GM23338 (cell line): ENCODE results near the gene EYA2. TPM values are rescaled to one million over a fixed set of nuclear protein-coding genes. Genes with fewer than 3 reads are reported as not detected.

ENCODE experiments used
- ATAC-seq: fragments of 200-7000 bp; cut with Tn5 transposase; 3 replicates; pipeline ENCODE4 v1.9.1; 2020
- DNase-seq: peaks from one replicate; pipeline ENCODE4 v3.0.0-alpha.2; 2015; ENCODE audit warnings: low spot score
- H2AFZ ChIP-seq: fragments of 200-600 bp; sonication (generic); 2 replicates; pipeline ENCODE4 v1.8.0; 2016; ENCODE audit warnings: antibody characterized with exemption, mild to moderate bottlenecking, moderate library complexity
- H3F3A ChIP-seq: fragments of 200-600 bp; sonication (generic); replicated peaks from 2 replicates; pipeline ENCODE4 v1.8.0; 2017; ENCODE audit warnings: antibody characterized with exemption, mixed run types, low read depth
- H3K27ac ChIP-seq: fragments of 200-600 bp; sonication (generic); 2 replicates; pipeline ENCODE4 v1.6.1; 2016; ENCODE audit warnings: low read depth
- H3K27me3 ChIP-seq: fragments of 200-600 bp; sonication (generic); 2 replicates; pipeline ENCODE4 v1.8.0; 2016; ENCODE audit warnings: mild to moderate bottlenecking, mixed run types, moderate library complexity; ENCODE audit not compliant: insufficient read depth
- H3K36me3 ChIP-seq: fragments of 200-600 bp; sonication (generic); 2 replicates; pipeline ENCODE4 v1.8.0; 2016; ENCODE audit warnings: mild to moderate bottlenecking; ENCODE audit not compliant: insufficient read depth
- H3K4me1 ChIP-seq: fragments of 200-600 bp; sonication (generic); 2 replicates; pipeline ENCODE4 v1.8.0; 2016; ENCODE audit warnings: mild to moderate bottlenecking, moderate library complexity; ENCODE audit not compliant: insufficient read depth
- H3K4me2 ChIP-seq: fragments of 200-600 bp; sonication (generic); 2 replicates; pipeline ENCODE4 v1.7.1; 2017; ENCODE audit warnings: mixed run types
- H3K4me3 ChIP-seq: fragments of 200-600 bp; sonication (generic); 2 replicates; pipeline ENCODE4 v1.6.1; 2016; ENCODE audit warnings: mixed run types
- H3K79me2 ChIP-seq: fragments of 200-600 bp; sonication (generic); replicated peaks from 2 replicates; pipeline ENCODE4 v1.8.0; 2017; ENCODE audit warnings: mild to moderate bottlenecking; ENCODE audit not compliant: insufficient read depth
- H3K9me2 ChIP-seq: fragments of 200-600 bp; sonication (generic); 2 replicates; pipeline ENCODE4 v1.8.0; 2017; ENCODE audit not compliant: insufficient read depth
- H4K20me1 ChIP-seq: fragments of 200-600 bp; sonication (generic); replicated peaks from 2 replicates; pipeline ENCODE4 v1.8.0; 2017; ENCODE audit warnings: mild to moderate bottlenecking; ENCODE audit not compliant: insufficient read depth
- H3K27ac Mint-ChIP-seq: 2 replicates; pipeline ENCODE4 v1.8.0; 2020; ENCODE audit warnings: inconsistent platforms, mild to moderate bottlenecking, moderate library complexity, mixed read lengths
- H3K27me3 Mint-ChIP-seq: 3 replicates; pipeline ENCODE4 v1.8.0; 2022; ENCODE audit warnings: low read depth, mild to moderate bottlenecking, moderate library complexity, mixed read lengths, inconsistent platforms; ENCODE audit not compliant: insufficient read depth, poor library complexity
- H3K36me3 Mint-ChIP-seq: 3 replicates; pipeline ENCODE4 v1.8.0; 2021; ENCODE audit warnings: low read depth, mild to moderate bottlenecking, inconsistent platforms, moderate library complexity, mixed read lengths
- H3K4me1 Mint-ChIP-seq: 3 replicates; pipeline ENCODE4 v1.8.0; 2020; ENCODE audit warnings: mild to moderate bottlenecking, inconsistent platforms, mixed read lengths
- H3K4me3 Mint-ChIP-seq: 3 replicates; pipeline ENCODE4 v1.8.0; 2021; ENCODE audit warnings: moderate library complexity, mild to moderate bottlenecking, inconsistent platforms, mixed read lengths
- H3K9me3 Mint-ChIP-seq: 3 replicates; pipeline ENCODE4 v1.8.0; 2020; ENCODE audit warnings: moderate library complexity, mild to moderate bottlenecking, inconsistent platforms, mixed read lengths
- CREB1 ChIP-seq: fragments of 250-450 bp; sonication (Bioruptor Pico); IDR thresholded peaks from 2 replicates; pipeline ENCODE4 v1.5.0; 2020; ENCODE audit warnings: low read depth, mild to moderate bottlenecking, moderate library complexity
- EZH2 ChIP-seq: fragments of 200-600 bp; sonication (generic); IDR thresholded peaks from one replicate; pipeline ENCODE4 v1.8.0; 2017; ENCODE audit warnings: antibody characterized with exemption, mild to moderate bottlenecking, low read depth; ENCODE audit not compliant: unreplicated experiment
- EZH2phosphoT487 ChIP-seq: fragments of 200-600 bp; sonication (generic); IDR thresholded peaks from one replicate; pipeline ENCODE4 v1.8.1; 2018; ENCODE audit warnings: antibody characterized with exemption; ENCODE audit not compliant: unreplicated experiment
- JUNB ChIP-seq: IDR thresholded peaks from one replicate; pipeline ENCODE4 v1.6.1; 2016; ENCODE audit warnings: antibody characterized with exemption; ENCODE audit not compliant: unreplicated experiment
- NANOG ChIP-seq: IDR thresholded peaks from 2 replicates; pipeline ENCODE4 v1.6.1; 2016; ENCODE audit warnings: antibody characterized with exemption, borderline replicate concordance
- STAT1 ChIP-seq: IDR thresholded peaks from one replicate; pipeline ENCODE4 v1.6.1; 2016; ENCODE audit warnings: antibody characterized with exemption; ENCODE audit not compliant: unreplicated experiment
- ZNF331 ChIP-seq: fragments of 250-450 bp; sonication (Bioruptor Pico); IDR thresholded peaks from 2 replicates; pipeline ENCODE4 v1.5.0; 2020; ENCODE audit warnings: low read depth, mild to moderate bottlenecking, moderate library complexity
- polyA plus RNA-seq: library from polyadenylated mRNA; unstranded; fragments of >200 nt; fragmentation: Nextera tagmentation; extraction: Ambion mirVana; gene quantifications from 2 replicates; pipeline ENCODE4 v1.2.1, GENCODE V29; 2016
- total RNA-seq: library from RNA; depleted of rRNA; stranded (reverse); fragments of >200 nt; shearing (Covaris generic); gene quantifications from 2 replicates; pipeline ENCODE4 v1.2.3, GENCODE V29; 2014
- TF ChIP-seq, protein P1 (sequence below): IDR thresholded peaks from one replicate; pipeline ENCODE4 v1.6.1; 2018; ENCODE audit warnings: antibody characterized with exemption; ENCODE audit not compliant: unreplicated experiment
- TF ChIP-seq, protein P2 (sequence below): fragments of 250-450 bp; sonication (Bioruptor Pico); IDR thresholded peaks from 2 replicates; pipeline ENCODE4 v1.5.0; 2020; ENCODE audit warnings: mild to moderate bottlenecking, moderate library complexity
- TF ChIP-seq, protein P3 (sequence below): IDR thresholded peaks from 2 replicates; pipeline ENCODE4 v1.6.1; 2016; ENCODE audit warnings: antibody characterized with exemption

EYA2 gene
- total and polyA plus RNA-seq, 2 experiments from 2014 or later: 0.50 to 0.56 TPM

DNA sequence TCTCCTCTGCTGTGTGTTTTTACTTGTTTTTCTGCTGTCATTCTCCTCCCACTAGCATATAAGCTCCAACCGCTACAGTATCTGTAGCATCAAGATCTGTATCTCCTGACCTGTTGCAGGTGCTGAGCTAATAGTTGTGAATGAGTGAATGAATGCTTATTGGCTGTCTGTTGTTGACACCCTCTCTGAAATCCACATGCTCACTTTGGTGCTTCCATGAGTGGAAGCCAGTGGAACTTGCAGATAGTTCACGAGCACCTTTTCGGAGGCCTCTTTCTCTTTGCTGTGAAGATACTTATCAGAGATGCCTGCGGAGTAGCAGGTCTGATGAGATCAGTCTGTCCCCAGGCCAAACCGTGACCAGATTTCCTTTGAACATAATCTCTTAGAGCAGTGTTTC is 117.3 kb downstream of the EYA2 start:
- Histone ChIP-seq H2AFZ (no peak overlapping the region), H3K4me1 (no peaks in the 10 kb centered on the region), H3K27me3 (no peaks in the 10 kb centered on the region), H3K4me3 (no peak overlapping the region), H3K9me2 (no peaks in the 10 kb centered on the region), H4K20me1 (no peaks in the 10 kb centered on the region), H3F3A (no peaks in the 10 kb centered on the region), H3K36me3 (no peaks in the 10 kb centered on the region), H3K4me2 (no peak overlapping the region), H3K79me2 (no peaks in the 10 kb centered on the region), H3K27ac (no peak overlapping the region)
- no peak for TF ChIP-seq NANOG
- no peak for TF ChIP-seq JUNB
- no peak for TF ChIP-seq STAT1
- TF ChIP-seq, protein P1, sequence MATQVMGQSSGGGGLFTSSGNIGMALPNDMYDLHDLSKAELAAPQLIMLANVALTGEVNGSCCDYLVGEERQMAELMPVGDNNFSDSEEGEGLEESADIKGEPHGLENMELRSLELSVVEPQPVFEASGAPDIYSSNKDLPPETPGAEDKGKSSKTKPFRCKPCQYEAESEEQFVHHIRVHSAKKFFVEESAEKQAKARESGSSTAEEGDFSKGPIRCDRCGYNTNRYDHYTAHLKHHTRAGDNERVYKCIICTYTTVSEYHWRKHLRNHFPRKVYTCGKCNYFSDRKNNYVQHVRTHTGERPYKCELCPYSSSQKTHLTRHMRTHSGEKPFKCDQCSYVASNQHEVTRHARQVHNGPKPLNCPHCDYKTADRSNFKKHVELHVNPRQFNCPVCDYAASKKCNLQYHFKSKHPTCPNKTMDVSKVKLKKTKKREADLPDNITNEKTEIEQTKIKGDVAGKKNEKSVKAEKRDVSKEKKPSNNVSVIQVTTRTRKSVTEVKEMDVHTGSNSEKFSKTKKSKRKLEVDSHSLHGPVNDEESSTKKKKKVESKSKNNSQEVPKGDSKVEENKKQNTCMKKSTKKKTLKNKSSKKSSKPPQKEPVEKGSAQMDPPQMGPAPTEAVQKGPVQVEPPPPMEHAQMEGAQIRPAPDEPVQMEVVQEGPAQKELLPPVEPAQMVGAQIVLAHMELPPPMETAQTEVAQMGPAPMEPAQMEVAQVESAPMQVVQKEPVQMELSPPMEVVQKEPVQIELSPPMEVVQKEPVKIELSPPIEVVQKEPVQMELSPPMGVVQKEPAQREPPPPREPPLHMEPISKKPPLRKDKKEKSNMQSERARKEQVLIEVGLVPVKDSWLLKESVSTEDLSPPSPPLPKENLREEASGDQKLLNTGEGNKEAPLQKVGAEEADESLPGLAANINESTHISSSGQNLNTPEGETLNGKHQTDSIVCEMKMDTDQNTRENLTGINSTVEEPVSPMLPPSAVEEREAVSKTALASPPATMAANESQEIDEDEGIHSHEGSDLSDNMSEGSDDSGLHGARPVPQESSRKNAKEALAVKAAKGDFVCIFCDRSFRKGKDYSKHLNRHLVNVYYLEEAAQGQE: no peak
- no peak for TF ChIP-seq ZNF331 (CRISPR knock-in tag)
- TF ChIP-seq EZH2: no peak
- TF ChIP-seq CREB1 (CRISPR knock-in tag): no peak
- TF ChIP-seq, protein P2, sequence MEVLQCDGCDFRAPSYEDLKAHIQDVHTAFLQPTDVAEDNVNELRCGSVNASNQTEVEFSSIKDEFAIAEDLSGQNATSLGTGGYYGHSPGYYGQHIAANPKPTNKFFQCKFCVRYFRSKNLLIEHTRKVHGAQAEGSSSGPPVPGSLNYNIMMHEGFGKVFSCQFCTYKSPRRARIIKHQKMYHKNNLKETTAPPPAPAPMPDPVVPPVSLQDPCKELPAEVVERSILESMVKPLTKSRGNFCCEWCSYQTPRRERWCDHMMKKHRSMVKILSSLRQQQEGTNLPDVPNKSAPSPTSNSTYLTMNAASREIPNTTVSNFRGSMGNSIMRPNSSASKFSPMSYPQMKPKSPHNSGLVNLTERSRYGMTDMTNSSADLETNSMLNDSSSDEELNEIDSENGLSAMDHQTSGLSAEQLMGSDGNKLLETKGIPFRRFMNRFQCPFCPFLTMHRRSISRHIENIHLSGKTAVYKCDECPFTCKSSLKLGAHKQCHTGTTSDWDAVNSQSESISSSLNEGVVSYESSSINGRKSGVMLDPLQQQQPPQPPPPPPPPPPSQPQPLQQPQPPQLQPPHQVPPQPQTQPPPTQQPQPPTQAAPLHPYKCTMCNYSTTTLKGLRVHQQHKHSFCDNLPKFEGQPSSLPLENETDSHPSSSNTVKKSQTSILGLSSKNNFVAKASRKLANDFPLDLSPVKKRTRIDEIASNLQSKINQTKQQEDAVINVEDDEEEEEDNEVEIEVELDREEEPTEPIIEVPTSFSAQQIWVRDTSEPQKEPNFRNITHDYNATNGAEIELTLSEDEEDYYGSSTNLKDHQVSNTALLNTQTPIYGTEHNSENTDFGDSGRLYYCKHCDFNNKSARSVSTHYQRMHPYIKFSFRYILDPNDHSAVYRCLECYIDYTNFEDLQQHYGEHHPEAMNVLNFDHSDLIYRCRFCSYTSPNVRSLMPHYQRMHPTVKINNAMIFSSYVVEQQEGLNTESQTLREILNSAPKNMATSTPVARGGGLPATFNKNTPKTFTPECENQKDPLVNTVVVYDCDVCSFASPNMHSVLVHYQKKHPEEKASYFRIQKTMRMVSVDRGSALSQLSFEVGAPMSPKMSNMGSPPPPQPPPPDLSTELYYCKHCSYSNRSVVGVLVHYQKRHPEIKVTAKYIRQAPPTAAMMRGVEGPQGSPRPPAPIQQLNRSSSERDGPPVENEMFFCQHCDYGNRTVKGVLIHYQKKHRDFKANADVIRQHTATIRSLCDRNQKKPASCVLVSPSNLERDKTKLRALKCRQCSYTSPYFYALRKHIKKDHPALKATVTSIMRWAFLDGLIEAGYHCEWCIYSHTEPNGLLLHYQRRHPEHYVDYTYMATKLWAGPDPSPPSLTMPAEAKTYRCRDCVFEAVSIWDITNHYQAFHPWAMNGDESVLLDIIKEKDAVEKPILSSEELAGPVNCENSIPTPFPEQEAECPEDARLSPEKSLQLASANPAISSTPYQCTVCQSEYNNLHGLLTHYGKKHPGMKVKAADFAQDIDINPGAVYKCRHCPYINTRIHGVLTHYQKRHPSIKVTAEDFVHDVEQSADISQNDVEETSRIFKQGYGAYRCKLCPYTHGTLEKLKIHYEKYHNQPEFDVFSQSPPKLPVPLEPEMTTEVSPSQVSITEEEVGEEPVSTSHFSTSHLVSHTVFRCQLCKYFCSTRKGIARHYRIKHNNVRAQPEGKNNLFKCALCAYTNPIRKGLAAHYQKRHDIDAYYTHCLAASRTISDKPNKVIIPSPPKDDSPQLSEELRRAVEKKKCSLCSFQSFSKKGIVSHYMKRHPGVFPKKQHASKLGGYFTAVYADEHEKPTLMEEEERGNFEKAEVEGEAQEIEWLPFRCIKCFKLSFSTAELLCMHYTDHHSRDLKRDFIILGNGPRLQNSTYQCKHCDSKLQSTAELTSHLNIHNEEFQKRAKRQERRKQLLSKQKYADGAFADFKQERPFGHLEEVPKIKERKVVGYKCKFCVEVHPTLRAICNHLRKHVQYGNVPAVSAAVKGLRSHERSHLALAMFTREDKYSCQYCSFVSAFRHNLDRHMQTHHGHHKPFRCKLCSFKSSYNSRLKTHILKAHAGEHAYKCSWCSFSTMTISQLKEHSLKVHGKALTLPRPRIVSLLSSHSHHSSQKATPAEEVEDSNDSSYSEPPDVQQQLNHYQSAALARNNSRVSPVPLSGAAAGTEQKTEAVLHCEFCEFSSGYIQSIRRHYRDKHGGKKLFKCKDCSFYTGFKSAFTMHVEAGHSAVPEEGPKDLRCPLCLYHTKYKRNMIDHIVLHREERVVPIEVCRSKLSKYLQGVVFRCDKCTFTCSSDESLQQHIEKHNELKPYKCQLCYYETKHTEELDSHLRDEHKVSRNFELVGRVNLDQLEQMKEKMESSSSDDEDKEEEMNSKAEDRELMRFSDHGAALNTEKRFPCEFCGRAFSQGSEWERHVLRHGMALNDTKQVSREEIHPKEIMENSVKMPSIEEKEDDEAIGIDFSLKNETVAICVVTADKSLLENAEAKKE (CRISPR knock-in tag): no peak
- TF ChIP-seq, protein P3, sequence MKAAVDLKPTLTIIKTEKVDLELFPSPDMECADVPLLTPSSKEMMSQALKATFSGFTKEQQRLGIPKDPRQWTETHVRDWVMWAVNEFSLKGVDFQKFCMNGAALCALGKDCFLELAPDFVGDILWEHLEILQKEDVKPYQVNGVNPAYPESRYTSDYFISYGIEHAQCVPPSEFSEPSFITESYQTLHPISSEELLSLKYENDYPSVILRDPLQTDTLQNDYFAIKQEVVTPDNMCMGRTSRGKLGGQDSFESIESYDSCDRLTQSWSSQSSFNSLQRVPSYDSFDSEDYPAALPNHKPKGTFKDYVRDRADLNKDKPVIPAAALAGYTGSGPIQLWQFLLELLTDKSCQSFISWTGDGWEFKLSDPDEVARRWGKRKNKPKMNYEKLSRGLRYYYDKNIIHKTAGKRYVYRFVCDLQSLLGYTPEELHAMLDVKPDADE: no peak
- TF ChIP-seq EZH2phosphoT487: no peak
- Mint-ChIP-seq H3K4me3 (no peak overlapping the region), H3K4me1 (no peaks in the 10 kb centered on the region), H3K27me3 (no peaks in the 10 kb centered on the region), H3K36me3 (no peaks in the 10 kb centered on the region), H3K9me3 (no peaks in the 10 kb centered on the region), H3K27ac (no peak overlapping the region)
- DNase-seq (no peak), ATAC-seq (no peak)
